ENCODE measurements around the gene CRACDL. TPM values are rescaled to one million over a fixed set of nuclear protein-coding genes. Genes with fewer than 3 reads are reported as not detected.

CRACDL gene
- total RNA-seq, 2 experiments from 2014 or later = 0.36 to 1.5 TPM

DNA sequence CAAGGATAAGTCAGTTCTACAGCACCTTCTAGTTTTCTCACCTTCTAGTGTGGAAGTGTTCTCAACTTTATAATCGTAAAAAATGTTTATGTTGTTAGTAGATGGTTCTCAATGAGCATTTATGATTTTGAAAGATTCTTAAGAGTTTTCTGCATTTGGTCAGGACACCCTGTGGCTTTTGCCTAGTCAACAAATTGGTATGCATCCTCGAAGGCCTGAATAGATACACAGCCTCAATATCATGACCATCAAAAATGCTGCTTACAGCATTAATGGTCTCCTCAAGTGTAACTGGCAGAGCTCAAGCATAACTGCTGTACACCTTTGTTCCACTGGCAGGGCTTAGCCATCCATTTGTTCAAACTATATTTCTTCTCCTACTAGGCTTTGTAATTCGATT, 96.7 kb downstream of the CRACDL start:
- Histone ChIP-seq H3K9me3 (ENCODE audit: control insufficient read depth in 1 of 2, insufficient read depth in 1 of 2, low read length in 2 of 2) (no peaks in the 10 kb centered on the region), H3K27me3 (ENCODE audit: control insufficient read depth in 1 of 2, insufficient read depth in 2 of 2, low read length in 2 of 2) (no peaks in the 10 kb centered on the region), H3K4me3 (ENCODE audit: low read length) (no peak overlapping the region), H3K27ac (ENCODE audit: low read depth in 1 of 2, low read length in 2 of 2) (no peak overlapping the region), H3K4me1 (ENCODE audit: insufficient read depth, low read length) (peaks cover 23% of the 10 kb centered on the region), H3K36me3 (ENCODE audit: insufficient read depth, low read length) (no peaks in the 10 kb centered on the region)
- Mint-ChIP-seq H3K9me3 (no peaks in the 10 kb centered on the region), H3K4me1 (ENCODE audit: low read depth) (peaks cover 22% of the 10 kb centered on the region), H3K4me3 (no peak overlapping the region), H3K27me3 (no peaks in the 10 kb centered on the region), H3K36me3 (ENCODE audit: low read depth) (no peaks in the 10 kb centered on the region), H3K27ac (no peak overlapping the region)
- ATAC-seq (ENCODE audit: poor library complexity) (no peak), DNase-seq (no peak)
- ChIA-PET POLR2A (interaction anchor here (0.9 kb wide), 1 partner anchor 14 kb away, joined by 3 read pairs; no protein-coding TSS in a partner anchor), CTCF (interaction anchor here (1.4 to 5.7 kb wide), 3 partner anchors 17 to 205 kb away, joined by 3 to 67 read pairs (median 15); no protein-coding TSS in a partner anchor)
- intact Hi-C loops (cut with DNase I, micrococcal nuclease) = loop anchor here in 1 of 2 experiments (10.0 kb wide), 2 partner anchors 316 to 424 kb away; partner anchors contain the start of genes LIPT1 and TSGA10
- TF ChIP-seq, protein P1, sequence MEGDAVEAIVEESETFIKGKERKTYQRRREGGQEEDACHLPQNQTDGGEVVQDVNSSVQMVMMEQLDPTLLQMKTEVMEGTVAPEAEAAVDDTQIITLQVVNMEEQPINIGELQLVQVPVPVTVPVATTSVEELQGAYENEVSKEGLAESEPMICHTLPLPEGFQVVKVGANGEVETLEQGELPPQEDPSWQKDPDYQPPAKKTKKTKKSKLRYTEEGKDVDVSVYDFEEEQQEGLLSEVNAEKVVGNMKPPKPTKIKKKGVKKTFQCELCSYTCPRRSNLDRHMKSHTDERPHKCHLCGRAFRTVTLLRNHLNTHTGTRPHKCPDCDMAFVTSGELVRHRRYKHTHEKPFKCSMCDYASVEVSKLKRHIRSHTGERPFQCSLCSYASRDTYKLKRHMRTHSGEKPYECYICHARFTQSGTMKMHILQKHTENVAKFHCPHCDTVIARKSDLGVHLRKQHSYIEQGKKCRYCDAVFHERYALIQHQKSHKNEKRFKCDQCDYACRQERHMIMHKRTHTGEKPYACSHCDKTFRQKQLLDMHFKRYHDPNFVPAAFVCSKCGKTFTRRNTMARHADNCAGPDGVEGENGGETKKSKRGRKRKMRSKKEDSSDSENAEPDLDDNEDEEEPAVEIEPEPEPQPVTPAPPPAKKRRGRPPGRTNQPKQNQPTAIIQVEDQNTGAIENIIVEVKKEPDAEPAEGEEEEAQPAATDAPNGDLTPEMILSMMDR (IDR thresholded peaks at IDR 0.05) = no peak

- POLR2A ChIA-PET = interaction anchor here (0.6 to 2.5 kb wide), 9 partner anchors 14 to 186 kb away, joined by 3 to 18 read pairs (median 3); partner anchors contain the start of gene MGAT4A
- DNase-seq = peak; percentile 36 to 88 (median 51)
Measured at GRCh38 chr2:98835831-98836385, 100.1 kb downstream of the CRACDL start.

DNA sequence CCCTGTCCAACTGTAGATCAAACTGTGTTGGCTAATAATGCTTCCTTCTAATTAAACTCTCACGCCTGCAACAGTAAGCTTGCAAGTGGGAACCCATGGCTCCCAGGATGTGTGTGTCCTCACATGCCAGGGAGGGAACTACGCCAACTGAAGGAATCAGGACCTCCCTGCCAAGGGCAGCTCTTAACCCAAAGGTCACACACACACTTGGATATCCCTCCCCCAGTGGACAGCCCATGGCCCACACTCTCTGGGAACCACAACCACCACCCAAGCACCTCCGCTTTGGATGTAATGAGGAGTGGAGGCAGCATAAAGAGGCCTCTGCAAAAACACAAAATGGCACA, 102.1 kb downstream of the CRACDL start:
- Histone ChIP-seq H3K4me3 (ENCODE audit: low read length) (no peak overlapping the region), H3K27me3 (ENCODE audit: control insufficient read depth in 1 of 2, insufficient read depth in 2 of 2, low read length in 2 of 2) (no peaks in the 10 kb centered on the region), H3K4me1 (ENCODE audit: insufficient read depth, low read length) (peaks cover 59% of the 10 kb centered on the region), H3K9me3 (ENCODE audit: control insufficient read depth in 1 of 2, insufficient read depth in 1 of 2, low read length in 2 of 2) (no peaks in the 10 kb centered on the region), H3K36me3 (ENCODE audit: insufficient read depth, low read length) (no peaks in the 10 kb centered on the region), H3K27ac (ENCODE audit: low read depth in 1 of 2, low read length in 2 of 2) (no peak overlapping the region)
- H3K27ac Mint-ChIP-seq = peak overlapping the region; percentile 27
- no peaks in the 10 kb centered on the region for H3K36me3 Mint-ChIP-seq (ENCODE audit: low read depth)
- no peaks in the 10 kb centered on the region for H3K27me3 Mint-ChIP-seq
- H3K9me3 Mint-ChIP-seq = no peaks in the 10 kb centered on the region
- TF ChIP-seq, protein P1 (IDR thresholded peaks at IDR 0.05) = no peak
- ATAC-seq (ENCODE audit: poor library complexity) = no peak
- H3K4me1 Mint-ChIP-seq (ENCODE audit: low read depth) = peaks cover 64% of the 10 kb centered on the region
- CTCF ChIA-PET = no interaction called here
- H3K4me3 Mint-ChIP-seq = no peak overlapping the region
- no peak for DNase-seq
- intact Hi-C loops (cut with DNase I, micrococcal nuclease) = loop anchor here in 1 of 2 experiments (10.0 kb wide), 2 partner anchors 321 to 419 kb away; partner anchors contain the start of genes LIPT1 and TSGA10
- POLR2A ChIA-PET = no interaction called here

More at GRCh38 chr2:98835831-98836385, 100.1 kb downstream of the CRACDL start:
- Histone ChIP-seq H3K27me3 (ENCODE audit: control insufficient read depth in 1 of 2, insufficient read depth in 2 of 2, low read length in 2 of 2) (no peaks in the 10 kb centered on the region), H3K4me1 (ENCODE audit: insufficient read depth, low read length) (peaks cover 42% of the 10 kb centered on the region), H3K36me3 (ENCODE audit: insufficient read depth, low read length) (no peaks in the 10 kb centered on the region), H3K9me3 (ENCODE audit: control insufficient read depth in 1 of 2, insufficient read depth in 1 of 2, low read length in 2 of 2) (no peaks in the 10 kb centered on the region), H3K27ac (ENCODE audit: low read depth in 1 of 2, low read length in 2 of 2) (peak overlapping the region; percentile 27 to 48), H3K4me3 (ENCODE audit: low read length) (no peak overlapping the region)
- H3K9me3 Mint-ChIP-seq = no peaks in the 10 kb centered on the region
- peak overlapping the region; percentile 94 for H3K27ac Mint-ChIP-seq
- H3K27me3 Mint-ChIP-seq = no peaks in the 10 kb centered on the region
- ATAC-seq (ENCODE audit: poor library complexity) = peak; percentile 85
- intact Hi-C loops (cut with DNase I, micrococcal nuclease) = loop anchor here (1.0 to 10.0 kb wide), 6 partner anchors 65 to 1029 kb away; partner anchors contain the start of genes MGAT4A (in 2 of the 2), LIPT1 (in 1 of the 2) and TSGA10 (in 1 of the 2)
- TF ChIP-seq, protein P1 (IDR thresholded peaks at IDR 0.05) = no peak
- H3K4me1 Mint-ChIP-seq (ENCODE audit: low read depth) = peaks cover 46% of the 10 kb centered on the region
- H3K4me3 Mint-ChIP-seq = peak overlapping the region; percentile 57
- CTCF ChIA-PET = interaction anchor here (0.7 to 5.7 kb wide), 6 partner anchors 105 to 267 kb away, joined by 3 to 67 read pairs (median 6); partner anchors contain the start of gene MGAT4A
- no peaks in the 10 kb centered on the region for H3K36me3 Mint-ChIP-seq (ENCODE audit: low read depth)

Data from CD4-positive, alpha-beta T cell (primary cell).